Chondrocyte (in vitro differentiated cells): ENCODE measurements around the gene BIRC2. TPM values are rescaled to one million over a fixed set of nuclear protein-coding genes. Genes with fewer than 3 reads are reported as not detected.
"Not testable (repeated sequence)": the region's sequence is repeated elsewhere in the genome, so short reads cannot be mapped to it uniquely, and the experiment has no call there.

Experiments used
- DNase-seq: peaks from one replicate; pipeline ENCODE4 v3.0.0; 2021; ENCODE audit warnings: mixed read lengths, low spot score
- H3K27ac Mint-ChIP-seq: one replicate; pipeline ENCODE4 v1.8.0; 2021; ENCODE audit warnings: mild to moderate bottlenecking, moderate library complexity, mixed read lengths; ENCODE audit not compliant: unreplicated experiment
- H3K27me3 Mint-ChIP-seq: 2 replicates; pipeline ENCODE4 v1.8.0; 2021; ENCODE audit warnings: low read depth, mixed read lengths
- H3K36me3 Mint-ChIP-seq: 2 replicates; pipeline ENCODE4 v1.8.0; 2021; ENCODE audit warnings: low read depth, mixed read lengths
- H3K4me1 Mint-ChIP-seq: 2 replicates; pipeline ENCODE4 v1.8.0; 2021; ENCODE audit warnings: low read depth, mild to moderate bottlenecking, mixed read lengths
- H3K4me3 Mint-ChIP-seq: one replicate; pipeline ENCODE4 v1.8.0; 2021; ENCODE audit warnings: mild to moderate bottlenecking, moderate library complexity, mixed read lengths; ENCODE audit not compliant: unreplicated experiment
- H3K9me3 Mint-ChIP-seq: 2 replicates; pipeline ENCODE4 v1.8.0; 2021; ENCODE audit warnings: low read depth, mixed read lengths
- long read RNA-seq: library from polyadenylated mRNA; stranded (forward); transcript quantifications from one replicate; pipeline ENCODE4 v2.0.0, GENCODE V29; 2021
- total RNA-seq: library from RNA; stranded (reverse); gene quantifications from 3 replicates; pipeline ENCODE4 v1.2.1, GENCODE V29; 2021
- TF ChIP-seq, protein P1 (sequence below): fragments of 200-600 bp; sonication (generic); IDR thresholded peaks from 2 replicates; pipeline ENCODE4 v1.5.0; 2021; ENCODE audit warnings: antibody characterized with exemption, mild to moderate bottlenecking, moderate library complexity

BIRC2 gene
- 43.1 to 55.2 TPM (median 45.6 TPM) in 3 replicates for total RNA-seq
- long read RNA-seq, full-length matches to known transcripts: 127 of 152 reads
- long read RNA-seq, partial matches to known transcripts: 14 of 152 reads
- long read RNA-seq, other reads (novel, unspliced or antisense): 11 of 152 reads

DNA sequence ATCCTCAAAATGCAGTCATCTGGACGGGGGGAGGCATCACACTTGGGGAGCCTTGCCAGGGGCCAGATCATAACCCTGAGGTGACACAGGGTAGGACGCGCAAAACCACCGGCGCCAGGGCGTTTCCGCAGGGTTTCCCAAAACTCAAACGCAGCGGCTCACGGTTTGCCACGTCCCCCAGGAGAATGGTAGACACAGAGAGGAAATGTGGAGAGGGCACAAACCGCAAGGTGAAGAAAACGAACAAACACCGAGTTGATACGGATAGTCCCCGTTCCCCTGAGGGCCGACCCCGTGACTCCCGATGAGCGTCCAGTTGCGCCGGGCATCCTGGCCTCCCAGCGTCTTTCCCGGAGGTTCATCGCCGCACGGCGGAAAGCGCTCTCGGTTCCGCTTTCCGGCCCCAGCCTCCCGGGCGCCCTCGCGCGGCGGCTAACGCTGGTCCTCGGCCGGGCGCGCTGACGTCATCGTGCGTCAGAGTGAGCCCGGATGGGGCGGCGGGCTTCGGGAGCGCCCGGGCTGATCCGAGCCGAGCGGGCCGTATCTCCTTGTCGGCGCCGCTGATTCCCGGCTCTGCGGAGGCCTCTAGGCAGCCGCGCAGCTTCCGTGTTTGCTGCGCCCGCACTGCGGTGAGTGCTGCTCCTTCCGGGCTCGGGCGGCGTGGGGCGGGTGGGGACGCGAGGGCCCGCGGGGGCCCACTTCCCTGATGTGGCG lies at the start of gene BIRC2:
BIRC2 (plus strand) TSS at position 467 of the 714 bp plus-strand sequence. CDS start 2,641 bp downstream, outside the sequence.
- H3K9me3 Mint-ChIP-seq: no peaks in the 10 kb centered on the region
- TF ChIP-seq, protein P1, sequence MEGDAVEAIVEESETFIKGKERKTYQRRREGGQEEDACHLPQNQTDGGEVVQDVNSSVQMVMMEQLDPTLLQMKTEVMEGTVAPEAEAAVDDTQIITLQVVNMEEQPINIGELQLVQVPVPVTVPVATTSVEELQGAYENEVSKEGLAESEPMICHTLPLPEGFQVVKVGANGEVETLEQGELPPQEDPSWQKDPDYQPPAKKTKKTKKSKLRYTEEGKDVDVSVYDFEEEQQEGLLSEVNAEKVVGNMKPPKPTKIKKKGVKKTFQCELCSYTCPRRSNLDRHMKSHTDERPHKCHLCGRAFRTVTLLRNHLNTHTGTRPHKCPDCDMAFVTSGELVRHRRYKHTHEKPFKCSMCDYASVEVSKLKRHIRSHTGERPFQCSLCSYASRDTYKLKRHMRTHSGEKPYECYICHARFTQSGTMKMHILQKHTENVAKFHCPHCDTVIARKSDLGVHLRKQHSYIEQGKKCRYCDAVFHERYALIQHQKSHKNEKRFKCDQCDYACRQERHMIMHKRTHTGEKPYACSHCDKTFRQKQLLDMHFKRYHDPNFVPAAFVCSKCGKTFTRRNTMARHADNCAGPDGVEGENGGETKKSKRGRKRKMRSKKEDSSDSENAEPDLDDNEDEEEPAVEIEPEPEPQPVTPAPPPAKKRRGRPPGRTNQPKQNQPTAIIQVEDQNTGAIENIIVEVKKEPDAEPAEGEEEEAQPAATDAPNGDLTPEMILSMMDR: peak; percentile 87
- H3K27me3 Mint-ChIP-seq: no peaks in the 10 kb centered on the region
- H3K4me1 Mint-ChIP-seq: peaks cover 56% of the 10 kb centered on the region
- DNase-seq: peak; percentile 97
- H3K36me3 Mint-ChIP-seq: peaks cover 2% of the 10 kb centered on the region
- peak within 1 kb of the TSS; percentile 90 for H3K4me3 Mint-ChIP-seq
- peak within 1 kb of the TSS; percentile 98 for H3K27ac Mint-ChIP-seq

- not testable (repeated sequence) for H3K36me3 Mint-ChIP-seq, H3K27me3 Mint-ChIP-seq, DNase-seq, H3K27ac Mint-ChIP-seq, H3K4me3 Mint-ChIP-seq, H3K4me1 Mint-ChIP-seq
- H3K9me3 Mint-ChIP-seq: peaks cover 10% of the 10 kb centered on the region
These were observed 46.2 kb upstream of the BIRC2 start for GRCh38 chr11:102300837-102301236.

- TF ChIP-seq, protein P1: no peak
- peaks cover 10% of the 10 kb centered on the region for H3K9me3 Mint-ChIP-seq
- no peaks in the 10 kb centered on the region for H3K27me3 Mint-ChIP-seq
- H3K4me3 Mint-ChIP-seq: no peak overlapping the region
- H3K4me1 Mint-ChIP-seq: peaks cover 16% of the 10 kb centered on the region
- H3K36me3 Mint-ChIP-seq: peaks cover 2% of the 10 kb centered on the region
- DNase-seq: no peak
- H3K27ac Mint-ChIP-seq: no peak overlapping the region
These were observed 44.8 kb upstream of the BIRC2 start for GRCh38 chr11:102302241-102302640.

DNA sequence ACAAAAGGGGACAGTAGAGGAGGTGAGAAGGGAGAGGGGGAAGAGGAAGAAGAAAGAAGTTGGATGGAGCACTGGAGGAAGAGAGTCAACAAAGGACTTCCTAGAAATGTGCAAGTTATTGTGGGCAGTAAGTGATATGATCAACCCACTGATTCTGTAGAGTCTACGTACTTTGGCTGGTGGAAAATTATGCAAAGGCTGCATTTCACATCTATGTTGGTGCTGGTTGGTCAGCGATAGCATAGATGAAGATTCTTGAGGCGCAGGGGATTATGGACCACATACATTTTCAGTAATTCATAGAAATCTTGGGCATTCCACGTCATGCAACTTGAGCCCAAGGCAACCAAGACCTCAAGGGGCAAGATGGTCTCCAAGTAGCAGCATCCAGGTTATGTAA lies 42.3 kb upstream of the BIRC2 start:
- TF ChIP-seq, protein P1: no peak
- DNase-seq: no peak
- Mint-ChIP-seq H3K27ac (no peak overlapping the region), H3K4me3 (no peak overlapping the region), H3K36me3 (peaks cover 2% of the 10 kb centered on the region), H3K4me1 (peaks cover 17% of the 10 kb centered on the region), H3K9me3 (peaks cover 10% of the 10 kb centered on the region), H3K27me3 (no peaks in the 10 kb centered on the region)

GRCh38 chr11:102305352-102306047 lies 41.5 kb upstream of the BIRC2 start:
- TF ChIP-seq, protein P1: no peak
- H3K4me1 Mint-ChIP-seq: peaks cover 17% of the 10 kb centered on the region
- no peaks in the 10 kb centered on the region for H3K27me3 Mint-ChIP-seq
- peaks cover 10% of the 10 kb centered on the region for H3K9me3 Mint-ChIP-seq
- peaks cover 2% of the 10 kb centered on the region for H3K36me3 Mint-ChIP-seq
- no peak overlapping the region for H3K27ac Mint-ChIP-seq
- no peak overlapping the region for H3K4me3 Mint-ChIP-seq
- DNase-seq: no peak
